ENCODE measurements around the gene DYSF.

Gene DYSF

DNA sequence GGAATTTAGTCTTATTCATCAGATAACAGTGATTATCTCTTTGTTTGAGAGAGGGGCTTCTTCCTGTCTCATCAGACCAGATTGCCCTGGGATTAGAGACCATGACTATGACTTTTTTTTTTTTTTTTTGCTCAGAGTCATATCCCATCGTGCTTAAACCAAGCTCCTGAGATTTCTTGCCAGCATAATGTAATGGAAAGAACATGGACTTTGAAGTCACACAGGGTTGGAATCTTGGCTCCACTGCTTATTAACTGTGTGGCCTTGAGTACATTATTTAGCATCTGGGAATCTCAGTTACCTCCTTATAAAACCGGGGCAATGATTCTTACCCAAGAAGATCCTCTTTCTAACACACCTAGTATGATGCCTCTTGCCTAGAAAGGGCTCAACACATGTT is 268.3 kb downstream of the DYSF start:
- POLR2A ChIA-PET, result no interaction called here
- no peak for DNase-seq (ENCODE audit: low read depth, low spot score)
- CTCF ChIA-PET, result no interaction called here
- TF ChIP-seq, protein P1, sequence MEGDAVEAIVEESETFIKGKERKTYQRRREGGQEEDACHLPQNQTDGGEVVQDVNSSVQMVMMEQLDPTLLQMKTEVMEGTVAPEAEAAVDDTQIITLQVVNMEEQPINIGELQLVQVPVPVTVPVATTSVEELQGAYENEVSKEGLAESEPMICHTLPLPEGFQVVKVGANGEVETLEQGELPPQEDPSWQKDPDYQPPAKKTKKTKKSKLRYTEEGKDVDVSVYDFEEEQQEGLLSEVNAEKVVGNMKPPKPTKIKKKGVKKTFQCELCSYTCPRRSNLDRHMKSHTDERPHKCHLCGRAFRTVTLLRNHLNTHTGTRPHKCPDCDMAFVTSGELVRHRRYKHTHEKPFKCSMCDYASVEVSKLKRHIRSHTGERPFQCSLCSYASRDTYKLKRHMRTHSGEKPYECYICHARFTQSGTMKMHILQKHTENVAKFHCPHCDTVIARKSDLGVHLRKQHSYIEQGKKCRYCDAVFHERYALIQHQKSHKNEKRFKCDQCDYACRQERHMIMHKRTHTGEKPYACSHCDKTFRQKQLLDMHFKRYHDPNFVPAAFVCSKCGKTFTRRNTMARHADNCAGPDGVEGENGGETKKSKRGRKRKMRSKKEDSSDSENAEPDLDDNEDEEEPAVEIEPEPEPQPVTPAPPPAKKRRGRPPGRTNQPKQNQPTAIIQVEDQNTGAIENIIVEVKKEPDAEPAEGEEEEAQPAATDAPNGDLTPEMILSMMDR (IDR thresholded peaks at IDR 0.05; ENCODE audit: insufficient read depth, low read length, missing control alignments), result no peak
- H3K4me3 ChIP-seq (ENCODE audit: low read depth, low read length), result no peak overlapping the region

DNA sequence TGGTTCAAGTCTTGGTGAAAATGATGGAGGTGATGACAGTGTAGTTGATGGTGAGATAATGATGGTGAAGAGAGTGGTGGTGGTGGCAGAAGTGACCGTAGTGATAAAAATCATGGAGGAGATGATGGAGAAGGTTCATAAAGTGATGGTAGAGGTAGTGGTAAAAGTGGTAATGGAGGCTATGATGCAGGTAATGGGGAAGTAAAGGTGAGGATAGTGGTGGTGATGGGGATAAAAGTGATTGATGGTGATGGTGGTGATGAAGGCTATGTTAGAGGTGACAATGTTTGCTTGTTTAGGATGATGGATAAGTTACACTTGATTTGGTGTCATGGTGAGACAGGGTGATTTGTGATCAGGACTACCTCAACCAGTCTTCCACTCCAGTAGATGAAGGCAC is 268.9 kb downstream of the DYSF start:
- no peak for DNase-seq (ENCODE audit: low read depth, low spot score)
- POLR2A ChIA-PET, result no interaction called here
- TF ChIP-seq, protein P1 (IDR thresholded peaks at IDR 0.05; ENCODE audit: insufficient read depth, low read length, missing control alignments), result no peak
- H3K4me3 ChIP-seq (ENCODE audit: low read depth, low read length), result no peak overlapping the region
- CTCF ChIA-PET, result no interaction called here

DNA sequence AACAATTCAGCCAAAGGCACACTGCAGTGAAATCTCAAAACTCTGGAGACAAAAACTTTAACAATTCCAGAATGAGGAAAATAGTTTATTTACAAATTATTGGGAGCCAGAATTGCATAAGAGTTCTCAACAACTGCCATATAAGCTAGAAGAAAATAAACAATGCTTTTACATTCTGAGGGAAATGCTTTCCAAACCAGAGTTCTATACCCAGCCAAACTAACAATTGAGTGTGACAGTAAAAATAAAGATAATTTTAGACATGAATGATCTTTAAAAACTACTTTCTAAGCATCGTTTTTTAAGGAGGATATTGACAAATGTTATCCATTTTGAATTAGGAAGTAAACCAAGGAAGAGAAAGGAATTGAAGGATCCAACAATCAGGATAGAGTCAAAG is 271.4 kb downstream of the DYSF start:
- POLR2A ChIA-PET, result no interaction called here
- TF ChIP-seq, protein P1 (IDR thresholded peaks at IDR 0.05; ENCODE audit: insufficient read depth, low read length, missing control alignments), result no peak
- DNase-seq (ENCODE audit: low read depth, low spot score), result no peak
- no peak overlapping the region for H3K4me3 ChIP-seq (ENCODE audit: low read depth, low read length)
- CTCF ChIA-PET, result no interaction called here

DNA sequence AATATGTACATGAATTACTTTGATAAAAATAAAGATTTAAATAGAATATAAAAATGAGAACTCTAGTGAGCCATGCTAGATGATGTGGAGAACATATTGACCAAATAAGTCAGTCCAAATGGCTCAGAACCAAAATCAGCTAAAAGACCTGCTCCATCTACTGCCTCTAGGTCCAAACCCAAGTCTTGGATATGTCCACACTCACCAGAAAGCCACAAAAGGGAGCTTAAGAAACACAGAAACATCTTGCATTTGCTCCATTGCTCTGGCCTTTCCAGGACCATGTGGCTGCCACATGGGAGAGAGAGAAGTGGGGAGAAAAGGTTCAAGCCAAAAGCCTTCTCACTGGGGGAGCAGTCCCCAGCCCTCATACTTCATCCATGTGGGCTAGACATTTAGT is 272.5 kb downstream of the DYSF start:
- no peak overlapping the region for H3K4me3 ChIP-seq (ENCODE audit: low read depth, low read length)
- ChIA-PET POLR2A (no interaction called here), CTCF (no interaction called here)
- DNase-seq (ENCODE audit: low read depth, low spot score), result no peak
- TF ChIP-seq, protein P1 (IDR thresholded peaks at IDR 0.05; ENCODE audit: insufficient read depth, low read length, missing control alignments), result no peak

DNA sequence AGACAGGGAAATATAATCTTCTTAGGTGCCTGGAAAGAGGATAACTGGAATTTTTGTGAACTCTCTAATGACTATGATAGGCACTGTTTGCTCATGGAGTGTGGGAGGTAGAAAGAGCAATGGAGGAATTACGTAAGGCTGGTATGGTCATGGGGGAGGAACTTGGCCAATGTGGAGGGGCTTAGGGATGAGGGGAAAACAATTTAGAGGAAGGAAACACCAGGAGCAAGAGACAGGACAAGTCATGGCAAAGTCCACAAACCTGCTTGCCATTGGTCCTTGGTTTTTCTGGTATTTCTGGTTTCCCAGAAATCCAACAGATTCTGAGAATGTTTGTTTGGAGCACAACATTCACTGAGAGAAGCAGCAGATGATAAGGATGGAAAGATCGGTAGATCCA is 274.2 kb downstream of the DYSF start:
- no peak for DNase-seq (ENCODE audit: low read depth, low spot score)
- POLR2A ChIA-PET, result no interaction called here
- CTCF ChIA-PET, result interaction anchor here (0.8 kb wide), 1 partner anchor 10 kb away, joined by 3 read pairs; no protein-coding TSS in a partner anchor
- no peak overlapping the region for H3K4me3 ChIP-seq (ENCODE audit: low read depth, low read length)
- TF ChIP-seq, protein P1 (IDR thresholded peaks at IDR 0.05; ENCODE audit: insufficient read depth, low read length, missing control alignments), result no peak

DNA sequence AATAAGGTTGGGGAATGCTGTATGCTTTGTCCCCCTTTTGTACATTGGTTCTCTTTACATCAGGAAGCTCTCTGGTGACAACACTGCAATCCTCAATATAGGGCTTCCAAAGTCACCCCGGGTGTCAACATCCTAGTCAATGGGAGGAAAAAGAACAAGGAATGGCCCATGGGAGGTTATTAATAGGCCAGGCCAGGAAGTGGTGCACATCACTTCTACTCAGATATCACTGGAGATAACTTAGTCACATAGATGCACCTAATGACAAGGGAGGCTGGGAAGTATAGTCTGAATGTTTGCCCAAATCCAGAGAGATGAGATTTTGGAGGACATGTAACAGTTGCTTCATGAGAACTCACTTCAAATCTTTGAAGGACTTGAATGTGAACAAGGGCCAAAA is 274.7 kb downstream of the DYSF start:
- ChIA-PET CTCF (interaction anchor here (0.8 kb wide), 1 partner anchor 10 kb away, joined by 3 read pairs; no protein-coding TSS in a partner anchor), POLR2A (no interaction called here)
- TF ChIP-seq, protein P1 (IDR thresholded peaks at IDR 0.05; ENCODE audit: insufficient read depth, low read length, missing control alignments), result no peak

More for the DNA sequence above, 274.7 kb downstream of the DYSF start:
- no peak overlapping the region for H3K4me3 ChIP-seq (ENCODE audit: low read depth, low read length)
- no peak for DNase-seq (ENCODE audit: low read depth, low spot score)

Measured in AG04449 (cell line).